ENCODE measurements around the gene MAD1L1.

MAD1L1 gene

GRCh38 chr7:2212906-2213305 lies 19.8 kb downstream of the MAD1L1 start:
- Histone ChIP-seq H3K4me1 (ENCODE audit: insufficient read depth, poor library complexity, severe bottlenecking) (no peaks in the 10 kb centered on the region), H3K27me3 (ENCODE audit: insufficient read depth, poor library complexity, severe bottlenecking) (no peaks in the 10 kb centered on the region), H3K9me3 (ENCODE audit: severe bottlenecking) (no peaks in the 10 kb centered on the region), H3K4me3 (ENCODE audit: severe bottlenecking) (no peak overlapping the region), H3K27ac (ENCODE audit: poor library complexity, severe bottlenecking) (no peak overlapping the region), H3K36me3 (ENCODE audit: low read depth) (peaks cover 66% of the 10 kb centered on the region)
- no peak for TF ChIP-seq CTCF (IDR thresholded peaks at IDR 0.05; ENCODE audit: poor library complexity, severe bottlenecking)
- no peak for ATAC-seq (ENCODE audit: low read depth)
- peak; percentile 38 for DNase-seq (ENCODE audit: low spot score)

GRCh38 chr7:2211926-2212325 lies 20.8 kb downstream of the MAD1L1 start:
- Histone ChIP-seq H3K27me3 (ENCODE audit: insufficient read depth, poor library complexity, severe bottlenecking) (no peaks in the 10 kb centered on the region), H3K36me3 (ENCODE audit: low read depth) (peaks cover 65% of the 10 kb centered on the region), H3K4me1 (ENCODE audit: insufficient read depth, poor library complexity, severe bottlenecking) (no peaks in the 10 kb centered on the region), H3K4me3 (ENCODE audit: severe bottlenecking) (no peak overlapping the region), H3K9me3 (ENCODE audit: severe bottlenecking) (no peaks in the 10 kb centered on the region), H3K27ac (ENCODE audit: poor library complexity, severe bottlenecking) (no peak overlapping the region)
- TF ChIP-seq CTCF (IDR thresholded peaks at IDR 0.05; ENCODE audit: poor library complexity, severe bottlenecking), result no peak
- no peak for ATAC-seq (ENCODE audit: low read depth)
- peak; percentile 58 for DNase-seq (ENCODE audit: low spot score)

GRCh38 chr7:2211259-2211880 lies 21.4 kb downstream of the MAD1L1 start:
- ATAC-seq (ENCODE audit: low read depth), result no peak
- Histone ChIP-seq H3K27ac (ENCODE audit: poor library complexity, severe bottlenecking) (no peak overlapping the region), H3K36me3 (ENCODE audit: low read depth) (peaks cover 62% of the 10 kb centered on the region)

GRCh38 chr7:2210551-2211258 lies 22.0 kb downstream of the MAD1L1 start:
- Histone ChIP-seq H3K4me3 (ENCODE audit: severe bottlenecking) (no peak overlapping the region), H3K9me3 (ENCODE audit: severe bottlenecking) (no peaks in the 10 kb centered on the region), H3K4me1 (ENCODE audit: insufficient read depth, poor library complexity, severe bottlenecking) (no peaks in the 10 kb centered on the region), H3K27me3 (ENCODE audit: insufficient read depth, poor library complexity, severe bottlenecking) (no peaks in the 10 kb centered on the region), H3K27ac (ENCODE audit: poor library complexity, severe bottlenecking) (no peak overlapping the region), H3K36me3 (ENCODE audit: low read depth) (peaks cover 61% of the 10 kb centered on the region)
- TF ChIP-seq CTCF (IDR thresholded peaks at IDR 0.05; ENCODE audit: poor library complexity, severe bottlenecking), result no peak
- peak; percentile 41 for DNase-seq (ENCODE audit: low spot score)
- no peak for ATAC-seq (ENCODE audit: low read depth)

More at GRCh38 chr7:2211259-2211880, 21.4 kb downstream of the MAD1L1 start:
- no peak overlapping the region for H3K4me3 ChIP-seq (ENCODE audit: severe bottlenecking)
- H3K9me3 ChIP-seq (ENCODE audit: severe bottlenecking), result no peaks in the 10 kb centered on the region
- DNase-seq (ENCODE audit: low spot score), result peak; percentile 52
- no peaks in the 10 kb centered on the region for H3K4me1 ChIP-seq (ENCODE audit: insufficient read depth, poor library complexity, severe bottlenecking)
- H3K27me3 ChIP-seq (ENCODE audit: insufficient read depth, poor library complexity, severe bottlenecking), result no peaks in the 10 kb centered on the region
- TF ChIP-seq CTCF (IDR thresholded peaks at IDR 0.05; ENCODE audit: poor library complexity, severe bottlenecking), result no peak

GRCh38 chr7:2209961-2210323 lies 22.8 kb downstream of the MAD1L1 start:
- Histone ChIP-seq H3K27ac (ENCODE audit: poor library complexity, severe bottlenecking) (no peak overlapping the region), H3K27me3 (ENCODE audit: insufficient read depth, poor library complexity, severe bottlenecking) (no peaks in the 10 kb centered on the region), H3K36me3 (ENCODE audit: low read depth) (peaks cover 60% of the 10 kb centered on the region), H3K4me3 (ENCODE audit: severe bottlenecking) (no peak overlapping the region), H3K4me1 (ENCODE audit: insufficient read depth, poor library complexity, severe bottlenecking) (no peaks in the 10 kb centered on the region), H3K9me3 (ENCODE audit: severe bottlenecking) (no peaks in the 10 kb centered on the region)
- ATAC-seq (ENCODE audit: low read depth) (no peak), DNase-seq (ENCODE audit: low spot score) (peak; percentile 18)
- TF ChIP-seq CTCF (IDR thresholded peaks at IDR 0.05; ENCODE audit: poor library complexity, severe bottlenecking), result no peak

Data from RWPE2 (cell line).